ENCODE measurements around the gene DYRK2. TPM values are rescaled to one million over a fixed set of nuclear protein-coding genes. Genes with fewer than 3 reads are reported as not detected.

DYRK2 gene
- total and polyA plus RNA-seq, 10 of the 15 experiments (the other 5 are each of a cell fraction or from before 2014, with no cell fraction given), result 3.1 to 35.9 (median 12.2) TPM

GRCh38 chr12:67661311-67662021 lies 12.9 kb downstream of the DYRK2 start:
- Histone ChIP-seq H3K4me3 (no peak overlapping the region), H4K20me1 (ENCODE audit: control insufficient read depth, insufficient read depth) (no peaks in the 10 kb centered on the region), H3K36me3 (ENCODE audit: control insufficient read depth in 2 of 2, insufficient read depth in 2 of 2, low read length in 1 of 2) (peaks cover 3 to 11% of the 10 kb centered on the region in 2 experiments; a peak in 2 of 4 replicates), H2AFZ (ENCODE audit: control insufficient read depth, low read depth, low read length) (no peak overlapping the region), H3K79me2 (ENCODE audit: control insufficient read depth, insufficient read depth, low read length) (peaks cover 15% of the 10 kb centered on the region), H3K4me1 (ENCODE audit: control insufficient read depth, insufficient read depth, low read length) (no peaks in the 10 kb centered on the region), H3K9me3 (replicated peaks; ENCODE audit: control insufficient read depth, insufficient read depth, low read length) (no peaks in the 10 kb centered on the region), H3K27ac (ENCODE audit: control insufficient read depth, insufficient read depth) (no peak overlapping the region), H3K9ac (ENCODE audit: control insufficient read depth, insufficient read depth, low read length) (no peak overlapping the region), H3K4me2 (ENCODE audit: control insufficient read depth, insufficient read depth) (no peak overlapping the region), H3K27me3 (replicated peaks in 1 of 2; ENCODE audit: control insufficient read depth in 2 of 2, insufficient read depth in 2 of 2, low read length in 1 of 2) (no peaks in the 10 kb centered on the region)
- no peak for TF ChIP-seq ZBTB4 (CRISPR knock-in tag; IDR thresholded peaks at IDR 0.05)
- TF ChIP-seq ZNF24 (IDR thresholded peaks at IDR 0.05), result no peak
- TF ChIP-seq NBN (IDR thresholded peaks at IDR 0.05), result no peak
- no peak for TF ChIP-seq RBBP5 (conservative IDR thresholded peaks at IDR 0.05)
- no peak for TF ChIP-seq BCL11A (IDR thresholded peaks at IDR 0.05; ENCODE audit: low read depth, low read length)
- TF ChIP-seq WRNIP1 (IDR thresholded peaks at IDR 0.05; ENCODE audit: borderline replicate concordance, low read depth, low read length), result no peak
- DNase-seq (ENCODE audit: low read depth, low spot score) (no peak), FAIRE-seq (no peak), ATAC-seq (no peak)
- in situ Hi-C loops (cut with MboI) (no loop called here), intact Hi-C loops (cut with micrococcal nuclease; ENCODE audit: unreplicated experiment) (no loop called here)
- ChIA-PET RAD21 (ENCODE audit: unreplicated experiment) (interaction anchor here (1.3 kb wide), 1 partner anchor 381 kb away, joined by 3 read pairs; no protein-coding TSS in a partner anchor), POLR2A (interaction anchor here (1.3 kb wide), 1 partner anchor 9 kb away, joined by 3 read pairs; no protein-coding TSS in a partner anchor), CTCF (no interaction called here), SMC1A (ENCODE audit: uncharacterized antibody, unreplicated experiment) (no interaction called here)
- no TSS peak for BruUV-seq (replicated peaks)
- 80% methylated on average over 4 of the region's 4 CpGs for WGBS (ENCODE audit: insufficient coverage, insufficient replicate concordance, low lambda C conversion rate, missing lambda C conversion rate)
